Dedifferentiated amniotic fluid mesenchymal stem cell (primary cell): Measurements from ENCODE around the gene NLRC3.
"Not testable (repeated sequence)": the region's sequence is repeated elsewhere in the genome, so short reads cannot be mapped to it uniquely, and the experiment has no call there.

Source experiments
- DNase-seq: peaks from one replicate; pipeline ENCODE4 v3.0.0-alpha.2; 2016; ENCODE audit errors: extremely low spot score

The NLRC3 gene

GRCh38 chr16:3577302-3577752, at the start of gene NLRC3:
Gene NLRC3 (minus strand): TSS chr16:3577403. CDS start chr16:3565036, 12,367 bp downstream.
- no peak for DNase-seq

GRCh38 chr16:3625911-3626732, 48.9 kb upstream of the NLRC3 start:
- DNase-seq, result no peak

- no peak for DNase-seq
These were observed 48.1 kb upstream of the NLRC3 start for GRCh38 chr16:3625331-3625730.

GRCh38 chr16:3623642-3624041, 46.4 kb upstream of the NLRC3 start:
- DNase-seq, result no peak

- no peak for DNase-seq
These were observed 41.6 kb upstream of the NLRC3 start for GRCh38 chr16:3618769-3619141.

DNA sequence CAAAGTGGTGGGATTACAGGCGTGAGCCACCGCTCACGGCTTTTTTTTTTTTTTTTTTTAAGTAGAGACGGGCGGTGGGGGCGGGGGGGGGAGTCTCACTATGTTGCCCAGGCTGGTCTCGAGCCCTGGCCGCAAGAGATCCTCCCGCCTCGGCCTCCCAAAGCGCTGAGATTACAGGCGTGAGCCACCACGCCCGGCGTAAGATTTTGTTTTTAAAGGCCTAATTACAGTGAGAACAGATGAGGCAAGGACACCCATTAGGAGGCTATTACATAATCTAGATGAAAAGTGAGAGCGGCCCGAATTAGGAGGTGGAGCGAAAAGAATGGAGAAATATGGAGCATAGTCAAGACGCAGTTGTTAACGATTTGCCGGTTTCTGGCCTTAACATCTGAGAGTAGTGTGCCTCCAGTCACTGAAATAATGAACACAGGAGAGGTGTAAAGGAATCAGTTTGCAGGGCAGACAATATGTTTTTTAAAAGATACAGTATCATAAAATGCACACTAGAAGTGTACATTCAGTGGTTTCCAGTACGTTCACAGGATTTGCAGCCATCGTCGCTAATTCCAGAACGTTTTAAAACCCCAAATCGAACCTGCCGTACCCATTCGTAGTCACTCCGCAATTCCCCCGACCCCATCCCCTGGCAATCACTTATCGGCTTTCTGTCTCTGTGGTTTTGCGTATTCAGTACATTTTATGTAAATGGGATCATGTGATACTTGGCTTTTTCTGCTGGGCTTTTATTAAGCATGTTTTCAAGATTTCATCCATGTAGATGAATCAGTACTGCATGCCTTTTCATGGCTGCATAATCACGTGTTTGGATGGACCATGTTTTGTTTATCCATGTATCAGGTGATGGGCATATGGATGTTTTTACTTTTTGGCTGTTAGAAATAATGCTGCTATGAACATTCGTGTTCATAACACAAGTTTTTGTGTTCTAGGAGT, 35.6 kb upstream of the NLRC3 start:
- no peak for DNase-seq

GRCh38 chr16:3611146-3611975, 34.2 kb upstream of the NLRC3 start, which contains the start of gene SLX4:
Gene SLX4 (minus strand): TSS chr16:3611606. CDS start chr16:3608964, 2,642 bp downstream.
- DNase-seq, result peak; percentile 80

DNA sequence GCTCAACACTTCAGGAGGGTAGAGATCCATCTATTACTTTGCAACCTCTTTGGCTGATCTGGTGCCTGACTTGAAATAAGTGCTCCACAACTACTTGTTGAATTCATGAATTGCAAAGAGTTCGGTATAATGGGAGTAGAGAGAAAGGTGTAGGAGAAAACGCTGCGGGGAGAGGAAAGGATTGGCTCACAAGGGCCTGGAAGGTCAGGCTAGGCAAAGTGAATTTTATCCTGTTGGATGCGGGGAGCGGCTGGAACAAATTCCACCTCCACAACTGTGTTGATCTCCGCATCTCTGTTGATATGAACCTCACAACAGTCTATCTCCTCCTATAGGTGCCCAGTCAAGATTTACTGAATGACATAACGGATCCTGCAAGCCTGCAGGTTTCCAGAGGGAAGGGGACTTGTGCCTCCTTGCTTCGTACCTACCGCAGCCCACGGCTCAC, 33.5 kb upstream of the NLRC3 start:
- DNase-seq, result no peak

- DNase-seq, result no peak
These were observed 32.9 kb upstream of the NLRC3 start for GRCh38 chr16:3609895-3610697.

- not testable (repeated sequence) for DNase-seq
These were observed 31.8 kb upstream of the NLRC3 start for GRCh38 chr16:3608976-3609375.

DNA sequence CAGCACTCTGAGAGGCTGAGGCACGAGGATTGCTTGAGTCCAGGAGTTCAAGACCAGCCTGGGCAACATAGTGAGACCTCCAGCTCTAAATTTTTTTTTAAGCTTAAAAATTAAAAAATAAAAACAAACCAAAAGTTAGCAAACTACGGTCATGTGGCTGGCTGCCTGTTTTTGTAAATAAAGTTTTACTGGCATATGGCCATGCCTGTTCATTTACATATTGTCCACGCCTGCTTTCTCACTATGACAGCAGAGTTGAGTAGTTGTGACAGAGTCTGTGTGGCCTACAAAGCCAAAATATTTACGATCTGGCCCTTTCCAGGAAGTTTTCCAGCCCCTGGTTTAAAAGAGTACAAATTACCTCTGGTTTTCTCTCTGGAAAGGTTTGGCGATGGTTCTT, 30.9 kb upstream of the NLRC3 start:
- no peak for DNase-seq

DNA sequence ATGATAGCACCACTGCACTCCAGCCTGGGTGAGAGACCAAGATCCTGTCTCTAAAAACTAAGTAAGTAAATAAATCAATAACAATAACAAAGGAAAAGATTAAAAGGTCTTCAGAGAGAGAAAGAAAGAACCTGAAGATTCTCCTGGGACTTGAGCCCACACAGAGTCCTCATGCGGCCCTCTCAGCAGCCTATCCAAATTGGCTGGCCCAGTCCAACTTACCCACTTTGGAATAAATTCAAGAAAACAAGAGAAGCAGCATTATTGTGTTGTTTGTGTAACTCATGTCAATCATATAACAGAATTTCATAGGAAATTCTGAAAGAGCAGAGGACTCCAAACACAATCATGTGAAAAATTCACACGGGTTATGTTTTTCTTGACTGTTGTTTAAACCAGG, 30.4 kb upstream of the NLRC3 start:
- no peak for DNase-seq

GRCh38 chr16:3607161-3607560, 30.0 kb upstream of the NLRC3 start:
- DNase-seq, result no peak

DNA sequence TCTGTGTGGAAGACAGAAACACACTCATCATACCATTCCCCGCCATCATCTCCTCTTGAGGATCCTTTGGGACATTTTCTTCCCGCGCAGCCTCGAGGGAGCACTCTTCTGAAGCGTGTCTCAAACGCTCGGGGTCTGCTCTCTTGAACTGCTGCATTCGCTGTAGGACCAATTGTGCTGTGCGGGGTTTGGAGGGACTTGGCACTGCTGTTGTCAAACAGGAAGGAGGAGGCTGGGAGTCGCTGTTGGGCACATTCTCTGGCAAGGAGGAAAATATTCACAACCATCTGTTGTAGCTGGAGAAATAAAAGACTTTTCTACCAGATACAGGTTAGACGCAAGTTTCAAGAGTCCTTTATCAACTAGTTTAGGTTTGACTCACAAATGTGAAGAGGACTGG, 29.2 kb upstream of the NLRC3 start:
- DNase-seq, result no peak

DNA sequence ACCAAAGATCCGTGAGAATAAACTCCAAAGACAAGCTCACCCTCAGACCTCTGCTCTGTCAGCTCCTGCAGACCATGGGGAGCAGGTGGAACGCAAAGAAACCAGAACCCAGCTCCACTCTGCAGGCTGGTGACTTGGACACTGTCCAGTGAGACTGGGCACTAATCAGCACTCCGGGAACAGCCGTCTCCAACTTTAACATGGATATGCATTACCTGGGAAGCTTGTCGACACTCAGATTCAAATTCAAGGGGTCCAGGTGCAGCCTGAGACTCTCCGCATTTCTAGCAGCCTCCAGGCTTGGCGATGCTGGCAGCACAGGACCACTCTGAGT, 25.1 kb upstream of the NLRC3 start:
- no peak for DNase-seq

- DNase-seq, result no peak
These were observed 24.6 kb upstream of the NLRC3 start for GRCh38 chr16:3601614-3602319.

DNA sequence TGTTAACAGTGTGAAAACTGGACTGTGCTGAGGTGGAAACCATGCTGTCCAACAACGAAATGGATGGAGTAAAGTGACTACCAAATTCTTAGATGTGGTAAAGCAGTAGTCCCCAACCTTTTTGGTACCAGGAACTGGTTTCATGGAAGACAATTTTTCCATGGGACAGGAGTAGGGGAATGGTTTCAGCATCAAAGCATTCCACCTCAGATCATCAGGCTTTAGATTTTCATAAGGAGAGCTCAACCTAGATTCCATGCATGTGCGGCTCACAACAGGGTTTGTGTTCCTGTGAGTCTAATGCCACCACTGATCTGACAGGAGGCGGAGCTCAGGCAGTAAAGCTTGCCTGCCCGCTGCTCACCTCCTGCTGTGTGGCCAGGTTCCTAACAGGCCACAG, 22.7 kb upstream of the NLRC3 start:
- DNase-seq, result no peak

GRCh38 chr16:3599121-3599520, 21.9 kb upstream of the NLRC3 start:
- DNase-seq, result no peak

- DNase-seq, result no peak
These were observed 21.0 kb upstream of the NLRC3 start for GRCh38 chr16:3598236-3598635.

DNA sequence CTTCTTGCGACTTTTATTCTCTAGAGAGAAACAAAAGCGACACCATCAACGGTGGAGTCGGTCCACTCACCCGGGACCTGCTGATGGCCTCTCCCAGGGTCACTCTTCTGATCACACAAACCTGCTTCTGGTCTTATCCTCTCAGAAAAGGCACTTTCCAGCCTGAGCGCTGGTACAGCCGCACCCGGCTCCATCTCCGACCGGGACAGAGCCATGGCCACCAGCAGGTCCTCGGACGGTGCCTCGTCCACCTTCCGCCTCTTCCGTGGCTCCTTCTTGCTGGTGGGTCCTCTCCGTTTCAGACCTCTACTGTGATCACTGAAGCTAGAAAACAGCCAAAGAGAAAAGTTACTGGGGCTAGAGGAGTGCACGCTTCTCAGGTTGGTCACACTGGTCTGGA, 20.5 kb upstream of the NLRC3 start:
- DNase-seq, result no peak
